HG03280 (cell line): ENCODE measurements around the gene C7orf25.

Source experiments
- ATAC-seq: cut with Tn5 transposase; IDR thresholded peaks from one replicate; pipeline ENCODE4 v1.9.1; 2021; ENCODE audit warnings: mild to moderate bottlenecking, moderate library complexity; ENCODE audit not compliant: unreplicated experiment

The C7orf25 gene

GRCh38 chr7:42911454-42912447 lies at the start of gene C7orf25:
Gene C7orf25, minus strand, starts transcription at chr7:42912070. Its CDS starts 1,170 bp downstream, at chr7:42910900.
- ATAC-seq, result peak; percentile 89

DNA sequence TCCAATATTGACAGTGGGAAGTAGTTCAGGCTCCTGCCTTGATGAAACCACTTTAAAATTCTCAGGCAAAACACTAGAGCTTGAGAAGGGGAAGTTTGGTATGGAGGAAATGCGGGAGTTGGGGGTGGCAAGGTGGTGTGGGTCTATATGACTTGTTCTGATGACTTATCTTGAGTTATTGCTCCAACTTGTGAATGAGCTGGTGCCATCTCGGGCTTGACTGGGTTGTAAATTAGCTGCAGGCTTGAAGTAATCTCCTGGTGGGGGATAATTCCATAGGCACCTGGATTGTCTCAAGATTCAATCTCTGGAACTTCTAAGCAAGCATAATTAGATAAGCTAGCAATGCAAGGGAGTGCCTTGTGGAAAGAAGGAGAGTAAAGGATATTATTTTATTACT lies 49.3 kb upstream of the C7orf25 start:
- ATAC-seq, result no peak

GRCh38 chr7:42960762-42961161 lies 48.9 kb upstream of the C7orf25 start:
- ATAC-seq, result no peak

DNA sequence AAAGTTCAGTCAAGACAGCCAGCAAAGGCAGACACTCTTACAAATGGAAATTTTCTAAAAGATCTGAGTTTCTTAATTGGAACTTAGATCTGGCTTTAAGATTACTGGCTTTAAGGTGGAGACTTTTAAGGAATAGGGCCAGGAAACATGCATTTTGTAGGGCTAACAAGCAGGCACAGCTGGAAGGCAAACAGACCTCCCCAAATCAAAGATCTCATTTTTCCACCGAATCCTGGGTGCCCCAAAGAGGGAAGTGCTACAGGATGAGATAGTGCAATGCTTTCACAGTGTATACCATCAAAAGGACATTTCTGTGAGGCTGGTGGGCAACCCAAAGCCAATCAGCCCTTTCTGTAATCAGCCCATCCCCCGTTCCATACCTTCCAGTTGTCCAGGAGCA lies 47.7 kb upstream of the C7orf25 start:
- ATAC-seq, result no peak

DNA sequence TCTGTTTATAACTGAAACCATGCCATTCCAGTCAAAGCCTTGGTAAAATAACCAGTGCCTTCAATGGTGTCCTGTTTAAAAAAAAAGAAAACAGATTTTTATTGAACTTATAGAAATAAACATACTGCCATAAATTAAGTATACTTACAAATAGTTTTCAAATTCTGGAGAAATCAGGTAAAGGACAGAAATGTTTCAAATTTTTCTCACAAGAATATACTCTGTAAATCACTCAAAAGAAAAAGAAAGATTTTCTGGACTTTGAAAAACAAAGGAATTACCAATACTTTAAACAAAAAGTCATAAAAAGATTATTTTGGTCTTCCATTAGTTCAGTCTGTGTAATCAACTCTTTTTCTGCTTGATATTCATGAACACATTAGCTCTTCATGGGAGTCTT lies 44.2 kb upstream of the C7orf25 start:
- ATAC-seq, result no peak

- ATAC-seq, result no peak
Observed at GRCh38 chr7:42953994-42954393, 42.1 kb upstream of the C7orf25 start.

DNA sequence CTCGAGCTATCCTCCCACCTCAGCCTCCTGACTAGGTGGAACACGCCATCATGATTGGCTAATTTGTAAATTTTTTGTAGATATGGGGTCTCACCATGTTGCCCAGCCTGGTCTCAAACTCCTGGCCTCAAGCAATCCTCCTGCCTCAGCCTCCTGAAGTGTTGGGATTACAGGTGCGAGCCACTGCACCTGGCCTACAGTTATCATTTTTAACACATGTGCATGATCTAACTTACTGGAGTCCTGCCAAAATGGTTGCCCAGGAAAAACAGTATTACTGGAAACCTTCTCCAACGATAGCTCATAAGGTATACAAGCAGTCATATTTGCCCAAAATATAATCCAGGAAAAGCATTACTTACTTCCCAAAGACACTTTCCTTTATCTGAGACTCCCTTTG lies 40.5 kb upstream of the C7orf25 start:
- no peak for ATAC-seq

DNA sequence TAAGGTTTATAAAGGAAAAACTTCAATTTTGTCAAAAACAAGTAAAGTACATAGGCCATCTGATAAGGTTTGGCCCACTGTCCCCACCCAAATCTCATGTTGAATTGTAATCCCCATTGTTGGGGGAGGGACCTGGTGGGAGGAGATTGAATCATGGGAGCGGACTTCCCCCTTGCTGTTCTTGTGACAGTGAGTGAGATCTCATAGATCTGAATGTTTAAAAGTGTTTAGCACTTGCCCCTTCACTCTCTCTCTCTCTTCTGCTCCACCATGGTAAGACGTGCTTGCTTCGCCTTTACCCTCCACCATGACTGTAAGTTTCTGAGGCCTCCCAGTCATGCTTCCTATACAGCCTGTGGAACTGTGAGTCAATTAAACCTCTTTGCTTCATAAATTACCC lies 38.5 kb upstream of the C7orf25 start:
- no peak for ATAC-seq

DNA sequence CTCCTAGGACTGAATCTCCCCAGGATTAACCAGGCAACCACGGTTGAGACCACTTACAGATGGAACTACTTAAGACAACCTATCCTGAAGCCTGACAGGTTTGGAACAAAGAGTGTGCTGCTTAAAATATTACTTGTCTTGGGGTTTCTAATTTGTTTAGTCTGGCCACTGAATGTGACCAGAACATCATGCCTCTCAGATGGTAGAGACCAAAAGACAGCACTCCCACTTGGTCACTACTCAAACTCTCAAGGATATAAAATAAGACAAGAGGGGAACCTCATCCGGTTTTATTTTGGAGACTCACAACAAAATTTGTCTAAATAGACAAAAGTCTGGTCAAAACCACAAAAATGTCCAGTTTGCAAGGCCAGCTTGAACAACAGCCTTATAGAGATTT lies 35.7 kb upstream of the C7orf25 start:
- no peak for ATAC-seq

GRCh38 chr7:42946627-42946950 lies 34.7 kb upstream of the C7orf25 start:
- no peak for ATAC-seq

DNA sequence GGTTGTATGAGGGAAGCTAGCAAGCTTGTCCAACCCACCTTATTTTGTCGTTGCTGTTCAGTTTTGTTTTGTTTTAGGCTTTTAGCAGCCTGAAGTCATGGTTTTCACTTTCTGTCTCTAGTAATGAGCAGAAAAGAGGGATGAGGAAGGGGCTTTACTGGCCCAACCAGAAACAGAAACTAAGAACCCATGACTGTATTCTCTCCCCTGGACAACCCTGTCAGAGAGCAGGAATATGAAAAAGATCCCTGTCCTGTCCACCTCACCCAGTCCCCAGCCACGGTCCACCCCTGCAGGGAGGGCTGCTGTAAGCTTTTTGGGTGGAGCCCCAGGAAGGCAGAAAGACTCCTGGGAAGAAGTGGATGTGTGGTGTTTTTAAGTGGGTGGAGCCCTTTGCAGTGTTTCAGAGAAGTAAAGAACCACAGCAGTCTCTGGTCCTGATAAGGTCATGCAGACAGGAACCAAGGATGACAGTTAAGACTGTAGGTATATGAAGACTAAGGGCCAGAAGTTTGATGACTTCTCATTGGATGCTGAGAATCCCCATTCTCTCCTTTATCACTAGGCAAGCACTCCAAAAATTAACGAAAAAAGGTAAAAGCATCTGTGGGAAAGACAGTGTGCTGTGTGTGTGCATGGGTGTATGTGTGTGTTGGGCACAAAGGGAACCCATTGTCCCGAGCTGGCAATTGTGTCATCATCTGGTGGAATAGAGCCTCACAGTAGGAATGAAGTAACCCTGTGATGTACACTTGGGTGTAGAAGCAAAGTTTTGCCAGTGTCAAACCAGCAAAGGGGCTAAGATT lies 34.2 kb upstream of the C7orf25 start:
- peak; percentile 45 for ATAC-seq

DNA sequence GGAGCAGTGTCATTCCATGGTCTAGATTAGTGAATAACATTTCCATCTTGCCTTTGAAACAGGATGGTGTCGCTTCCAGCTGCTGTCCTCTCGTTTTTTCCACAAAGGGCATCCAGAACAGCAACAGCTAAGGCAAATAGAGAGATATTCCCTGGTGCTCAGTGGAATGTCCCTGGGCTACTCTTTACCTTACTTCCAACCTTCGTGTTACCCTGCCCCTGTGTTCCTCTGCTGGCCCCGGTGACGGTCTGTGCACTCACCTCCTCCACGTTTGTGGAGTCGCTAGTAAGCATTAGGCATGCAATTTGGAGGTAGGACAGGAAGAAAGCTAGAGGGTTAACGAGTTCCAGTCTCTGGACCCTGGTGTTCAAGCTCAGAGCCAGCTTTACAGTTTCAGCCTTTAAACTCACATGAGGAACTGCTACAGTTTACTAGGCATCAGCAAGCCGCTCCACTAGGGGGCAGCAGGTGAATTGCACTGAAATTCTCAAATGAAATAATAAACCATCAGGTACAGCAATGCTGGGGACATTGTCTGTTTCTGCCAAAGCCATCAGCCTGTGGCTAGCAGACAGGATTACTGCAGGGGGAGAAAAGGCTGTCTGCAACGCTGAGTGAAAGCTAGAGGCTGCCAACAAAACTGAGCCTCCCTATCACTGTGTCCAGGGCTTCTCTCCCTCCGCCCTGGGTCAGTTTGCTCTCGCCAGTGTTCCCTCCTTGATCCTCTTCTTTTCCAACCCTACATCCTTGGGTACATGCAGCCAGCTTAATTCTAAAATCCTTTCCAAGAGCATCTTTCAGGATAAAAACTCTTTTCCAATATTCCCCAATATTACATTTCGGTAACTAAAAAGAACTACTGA lies 29.3 kb upstream of the C7orf25 start:
- ATAC-seq, result no peak

- no peak for ATAC-seq
Observed at GRCh38 chr7:42939457-42940240, 27.8 kb upstream of the C7orf25 start.

GRCh38 chr7:42935861-42936260 lies 24.0 kb upstream of the C7orf25 start:
- ATAC-seq, result no peak

DNA sequence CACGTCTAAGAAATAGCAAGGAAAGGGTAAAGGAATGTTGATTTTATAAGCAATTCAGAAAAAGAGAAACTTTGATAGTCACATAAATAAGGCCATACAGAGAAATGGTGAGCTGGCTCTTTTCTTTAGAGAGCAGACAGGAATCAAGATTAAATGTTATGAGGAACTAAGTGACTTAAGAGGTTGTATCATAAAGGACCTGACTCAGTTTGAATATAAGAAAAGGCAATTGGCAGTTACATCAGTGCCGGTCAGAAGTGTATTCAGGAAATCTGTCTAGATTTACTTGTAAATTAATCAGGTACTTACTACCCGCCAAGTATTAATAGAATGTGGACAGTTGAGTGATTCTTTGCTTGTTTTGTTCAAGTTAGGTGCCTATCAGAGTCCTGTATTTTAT lies 22.4 kb upstream of the C7orf25 start:
- no peak for ATAC-seq

DNA sequence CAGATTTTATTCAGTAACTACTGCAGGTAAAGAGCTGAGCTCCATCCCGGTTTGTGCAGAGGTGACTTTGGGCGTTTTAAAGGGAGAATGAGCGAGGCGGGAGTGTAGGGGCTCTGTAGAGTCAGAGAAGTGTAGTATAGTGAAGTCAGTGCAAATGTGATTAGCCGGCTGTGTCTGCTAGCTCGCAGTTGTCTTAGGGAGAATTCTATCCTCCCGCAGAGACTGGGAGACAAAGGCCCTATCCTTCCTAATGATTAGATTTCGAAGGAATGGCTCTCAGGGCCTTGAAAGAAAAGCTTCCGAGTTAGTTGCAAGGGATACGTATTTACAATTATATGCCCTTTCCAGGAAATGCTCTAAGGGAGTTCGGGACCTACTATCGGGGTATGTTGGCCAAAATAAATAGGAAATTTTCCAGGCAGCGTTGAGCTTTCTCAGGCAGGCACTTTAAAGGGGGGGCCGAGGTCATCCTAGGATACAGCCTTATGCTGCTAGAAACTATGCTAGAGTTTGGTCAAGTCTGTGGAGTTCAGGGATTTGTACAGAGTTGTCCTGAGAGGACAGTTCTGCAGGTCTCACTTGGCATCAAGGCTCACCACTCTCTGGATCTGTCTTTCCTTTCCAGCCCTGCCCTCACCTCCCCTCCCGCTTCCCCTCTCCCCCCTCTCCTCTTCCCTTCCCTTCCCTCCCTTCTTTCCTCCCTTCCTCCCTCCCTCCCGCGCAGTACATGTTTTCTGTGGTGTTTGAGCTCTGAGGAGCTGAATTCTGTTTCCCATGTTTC lies 21.1 kb upstream of the C7orf25 start:
- no peak for ATAC-seq

DNA sequence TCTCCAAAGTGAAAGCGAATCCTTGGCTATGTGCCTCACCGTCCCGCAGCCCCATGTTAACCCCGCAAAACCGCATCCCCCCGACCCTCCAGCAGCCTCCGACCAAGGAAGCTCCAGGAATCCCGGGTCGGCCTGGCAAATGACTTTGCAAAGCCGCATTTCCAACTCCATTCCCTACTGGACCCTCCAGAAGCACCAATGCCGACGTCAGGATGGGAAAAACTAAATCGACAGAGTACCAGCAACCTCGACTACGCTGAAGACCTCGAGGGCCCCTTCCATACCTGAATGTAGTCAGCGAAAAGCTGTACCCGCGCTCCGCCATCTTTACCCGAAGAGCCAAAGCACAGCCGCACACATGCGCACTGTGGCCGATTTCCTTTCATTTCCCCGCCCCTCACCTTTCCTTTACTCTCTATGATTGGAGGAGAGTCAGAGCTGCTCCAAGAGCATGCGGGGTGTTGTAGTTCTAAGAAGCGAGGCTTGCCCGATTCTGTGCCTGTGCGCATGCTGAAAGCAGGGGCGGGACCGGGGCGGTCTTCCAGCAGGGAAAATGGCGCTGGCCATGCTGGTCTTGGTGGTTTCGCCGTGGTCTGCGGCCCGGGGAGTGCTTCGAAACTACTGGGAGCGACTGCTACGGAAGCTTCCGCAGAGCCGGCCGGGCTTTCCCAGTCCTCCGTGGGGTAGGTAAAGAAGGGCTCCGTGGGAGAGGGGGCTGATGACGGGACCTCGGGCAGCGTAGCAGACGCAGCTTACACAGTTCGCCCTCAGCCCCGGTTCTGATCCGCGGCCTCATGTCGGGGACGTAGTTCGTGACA lies 20.2 kb upstream of the C7orf25 start, which contains the start of the genes MRPL32 and PSMA2:
Gene MRPL32 (plus strand): TSS at position 543 of the 818 bp plus-strand sequence. CDS start 11 bp downstream, at position 554.
Gene PSMA2 (minus strand): TSS at position 341 of the 818 bp plus-strand sequence. CDS start 16 bp downstream, at position 325.
- peak; percentile 100 for ATAC-seq

- no peak for ATAC-seq
Observed at GRCh38 chr7:42931447-42931833, 19.6 kb upstream of the C7orf25 start.
